Measurements from ENCODE around the gene TM9SF4.

TM9SF4 gene

DNA sequence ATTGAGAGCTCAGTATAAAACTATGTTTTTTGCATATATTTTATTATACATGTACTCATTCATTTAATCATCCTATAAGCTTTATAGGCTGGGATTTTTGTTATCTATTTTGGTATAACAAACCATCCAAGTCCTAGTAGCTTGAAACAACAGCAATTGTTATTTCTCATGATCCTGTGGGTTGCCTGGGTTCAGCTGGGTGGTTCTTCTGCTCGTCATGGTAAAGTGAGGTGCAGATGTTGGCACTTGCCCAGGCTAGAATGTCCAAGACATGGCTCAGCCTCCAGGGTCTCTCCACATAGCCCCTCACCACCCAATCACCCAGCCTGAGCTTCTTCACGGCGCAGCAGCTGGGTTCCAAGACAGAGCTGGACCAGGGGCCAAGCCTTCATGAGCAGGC is 20.8 kb upstream of the TM9SF4 start:
- Histone ChIP-seq H3K9ac (ENCODE audit: low read depth in 1 of 2, low read length in 2 of 2) (no peak overlapping the region), H3K9me3 (ENCODE audit: control insufficient read depth in 2 of 2, low read length in 2 of 2) (no peaks in the 10 kb centered on the region), H3K36me3 (ENCODE audit: control insufficient read depth in 2 of 2, insufficient read depth in 2 of 2, low read length in 2 of 2) (no peaks in the 10 kb centered on the region), H3K27ac (ENCODE audit: low read depth in 2 of 2, low read length in 2 of 2) (no peak overlapping the region), H3K4me3 (ENCODE audit: low read length in 2 of 2) (no peak overlapping the region), H3K4me1 (ENCODE audit: control insufficient read depth in 2 of 2, insufficient read depth in 2 of 2, low read length in 2 of 2) (no peaks in the 10 kb centered on the region), H3K27me3 (ENCODE audit: control insufficient read depth in 2 of 2, insufficient read depth in 2 of 2, low read length in 2 of 2) (peaks cover 0 to 1% of the 10 kb centered on the region in 2 donors)

- no peaks in the 10 kb centered on the region for H3K4me1 ChIP-seq (ENCODE audit: control insufficient read depth in 2 of 2, insufficient read depth in 2 of 2, low read length in 2 of 2)
- H3K9me3 ChIP-seq (ENCODE audit: control insufficient read depth in 2 of 2, low read length in 2 of 2) = no peaks in the 10 kb centered on the region
- H3K9ac ChIP-seq (ENCODE audit: low read depth in 1 of 2, low read length in 2 of 2) = no peak overlapping the region
- H3K36me3 ChIP-seq (ENCODE audit: control insufficient read depth in 2 of 2, insufficient read depth in 2 of 2, low read length in 2 of 2) = no peaks in the 10 kb centered on the region
- no peak overlapping the region for H3K4me3 ChIP-seq (ENCODE audit: low read length in 2 of 2)
- H3K27me3 ChIP-seq (ENCODE audit: control insufficient read depth in 2 of 2, insufficient read depth in 2 of 2, low read length in 2 of 2) = no peaks in the 10 kb centered on the region
- H3K27ac ChIP-seq (ENCODE audit: low read depth in 2 of 2, low read length in 2 of 2) = no peak overlapping the region
These were observed 19.7 kb upstream of the TM9SF4 start for GRCh38 chr20:32089637-32090362.

DNA sequence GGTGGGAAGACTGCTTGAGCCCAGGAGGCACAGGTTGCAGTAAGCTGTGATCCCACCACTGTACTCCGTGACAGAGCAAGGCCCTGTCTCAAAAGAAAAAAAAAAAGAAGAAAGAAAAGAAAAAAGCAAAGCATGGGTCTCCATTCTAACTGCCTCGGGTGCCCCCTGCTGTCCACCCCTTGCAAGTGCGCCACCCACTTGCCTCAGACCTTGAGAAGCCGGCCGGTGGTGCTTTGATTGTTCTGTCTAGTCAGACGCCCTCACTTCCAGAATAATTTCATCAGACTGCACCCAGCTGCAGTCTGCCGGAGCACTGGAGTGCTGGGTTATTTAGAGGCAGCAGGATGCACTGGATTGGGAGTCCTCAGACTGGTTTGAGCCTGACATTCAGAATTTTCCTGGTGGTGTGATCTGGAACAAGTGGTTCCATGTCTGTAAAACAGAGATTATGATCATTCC is 17.6 kb upstream of the TM9SF4 start:
- H3K4me3 ChIP-seq (ENCODE audit: low read length in 2 of 2) = no peak overlapping the region
- no peaks in the 10 kb centered on the region for H3K4me1 ChIP-seq (ENCODE audit: control insufficient read depth in 2 of 2, insufficient read depth in 2 of 2, low read length in 2 of 2)
- H3K27me3 ChIP-seq (ENCODE audit: control insufficient read depth in 2 of 2, insufficient read depth in 2 of 2, low read length in 2 of 2) = no peaks in the 10 kb centered on the region
- no peaks in the 10 kb centered on the region for H3K9me3 ChIP-seq (ENCODE audit: control insufficient read depth in 2 of 2, low read length in 2 of 2)
- no peaks in the 10 kb centered on the region for H3K36me3 ChIP-seq (ENCODE audit: control insufficient read depth in 2 of 2, insufficient read depth in 2 of 2, low read length in 2 of 2)
- no peak overlapping the region for H3K27ac ChIP-seq (ENCODE audit: low read depth in 2 of 2, low read length in 2 of 2)
- no peak overlapping the region for H3K9ac ChIP-seq (ENCODE audit: low read depth in 1 of 2, low read length in 2 of 2)

GRCh38 chr20:32098786-32099185 is 10.7 kb upstream of the TM9SF4 start:
- H3K27ac ChIP-seq (ENCODE audit: low read depth in 2 of 2, low read length in 2 of 2) = no peak overlapping the region
- H3K4me1 ChIP-seq (ENCODE audit: control insufficient read depth in 2 of 2, insufficient read depth in 2 of 2, low read length in 2 of 2) = no peaks in the 10 kb centered on the region
- H3K9me3 ChIP-seq (ENCODE audit: control insufficient read depth in 2 of 2, low read length in 2 of 2) = no peaks in the 10 kb centered on the region
- H3K9ac ChIP-seq (ENCODE audit: low read depth in 1 of 2, low read length in 2 of 2) = no peak overlapping the region
- peaks cover 0 to 5% of the 10 kb centered on the region in 2 donors for H3K27me3 ChIP-seq (ENCODE audit: control insufficient read depth in 2 of 2, insufficient read depth in 2 of 2, low read length in 2 of 2)
- H3K36me3 ChIP-seq (ENCODE audit: control insufficient read depth in 2 of 2, insufficient read depth in 2 of 2, low read length in 2 of 2) = no peaks in the 10 kb centered on the region
- H3K4me3 ChIP-seq (ENCODE audit: low read length in 2 of 2) = no peak overlapping the region

GRCh38 chr20:32108814-32109391 is 611 bp upstream of the TM9SF4 start:
- Histone ChIP-seq H3K4me1 (ENCODE audit: control insufficient read depth in 2 of 2, insufficient read depth in 2 of 2, low read length in 2 of 2) (peaks cover 14 to 33% of the 10 kb centered on the region in 2 donors), H3K27ac (ENCODE audit: low read depth in 2 of 2, low read length in 2 of 2) (peak overlapping the region in 1 of 2 donors; percentile 99), H3K27me3 (ENCODE audit: control insufficient read depth in 2 of 2, insufficient read depth in 2 of 2, low read length in 2 of 2) (no peaks in the 10 kb centered on the region), H3K9ac (ENCODE audit: low read depth in 1 of 2, low read length in 2 of 2) (no peak overlapping the region), H3K36me3 (ENCODE audit: control insufficient read depth in 2 of 2, insufficient read depth in 2 of 2, low read length in 2 of 2) (no peaks in the 10 kb centered on the region), H3K9me3 (ENCODE audit: control insufficient read depth in 2 of 2, low read length in 2 of 2) (no peaks in the 10 kb centered on the region), H3K4me3 (ENCODE audit: low read length in 2 of 2) (peak overlapping the region; percentile 100)

DNA sequence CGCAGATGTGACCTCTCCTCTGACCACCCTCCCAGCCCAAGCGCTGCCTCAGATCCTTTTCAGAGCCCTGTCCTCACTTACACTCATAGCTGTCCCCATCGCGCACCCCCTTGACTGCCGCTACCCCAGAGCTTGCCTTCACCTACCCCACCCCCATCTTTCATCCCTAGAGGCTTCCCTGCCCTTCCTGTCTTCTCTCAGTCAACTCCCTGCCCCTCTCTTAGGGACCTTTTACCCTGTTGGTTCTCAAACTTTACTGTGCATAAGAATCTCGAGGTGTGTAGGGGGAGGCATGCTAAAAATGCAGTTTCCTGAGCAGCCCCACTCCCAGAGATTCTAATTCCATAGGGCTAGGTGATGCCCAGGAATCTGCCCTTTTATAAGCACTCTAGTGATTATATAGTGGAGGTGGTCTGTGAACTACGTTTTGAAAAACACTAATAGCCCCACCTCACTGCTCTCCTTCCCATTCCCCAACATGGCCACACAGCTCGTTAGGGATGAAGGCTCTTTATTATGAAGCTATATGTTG is 725 bp downstream of the TM9SF4 start:
- Histone ChIP-seq H3K4me1 (ENCODE audit: control insufficient read depth in 2 of 2, insufficient read depth in 2 of 2, low read length in 2 of 2) (peaks cover 14 to 33% of the 10 kb centered on the region in 2 donors), H3K9me3 (ENCODE audit: control insufficient read depth in 2 of 2, low read length in 2 of 2) (no peaks in the 10 kb centered on the region), H3K27ac (ENCODE audit: low read depth in 2 of 2, low read length in 2 of 2) (peak overlapping the region; percentile 96 to 99), H3K27me3 (ENCODE audit: control insufficient read depth in 2 of 2, insufficient read depth in 2 of 2, low read length in 2 of 2) (no peaks in the 10 kb centered on the region), H3K4me3 (ENCODE audit: low read length in 2 of 2) (peak overlapping the region; percentile 100), H3K9ac (ENCODE audit: low read depth in 1 of 2, low read length in 2 of 2) (peak overlapping the region; percentile 90 to 100), H3K36me3 (ENCODE audit: control insufficient read depth in 2 of 2, insufficient read depth in 2 of 2, low read length in 2 of 2) (peaks cover 0 to 6% of the 10 kb centered on the region in 2 donors)

DNA sequence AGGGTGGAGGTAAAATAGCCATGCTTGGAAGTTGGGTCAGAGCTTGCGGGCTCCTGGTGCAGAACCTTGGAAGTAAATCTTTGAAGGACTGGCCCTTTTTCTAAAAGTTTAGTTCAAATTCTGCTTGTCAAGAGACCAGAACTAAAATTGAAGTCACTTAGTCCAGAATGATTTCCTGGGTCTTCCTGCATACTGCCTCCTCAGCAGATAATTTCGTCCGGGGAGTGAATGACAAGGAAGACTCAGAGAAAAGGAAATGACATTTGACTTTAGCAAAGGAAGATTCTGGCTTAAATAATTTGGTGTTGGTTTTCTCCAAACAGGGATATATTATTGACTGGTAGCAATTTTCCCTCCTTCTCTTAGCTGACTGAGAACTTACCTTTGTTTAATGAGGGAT is 1.2 kb downstream of the TM9SF4 start:
- Histone ChIP-seq H3K27me3 (ENCODE audit: control insufficient read depth in 2 of 2, insufficient read depth in 2 of 2, low read length in 2 of 2) (no peaks in the 10 kb centered on the region), H3K36me3 (ENCODE audit: control insufficient read depth in 2 of 2, insufficient read depth in 2 of 2, low read length in 2 of 2) (peaks cover 0 to 9% of the 10 kb centered on the region in 2 donors), H3K4me1 (ENCODE audit: control insufficient read depth in 2 of 2, insufficient read depth in 2 of 2, low read length in 2 of 2) (peaks cover 14 to 33% of the 10 kb centered on the region in 2 donors), H3K9ac (ENCODE audit: low read depth in 1 of 2, low read length in 2 of 2) (peak overlapping the region in 1 of 2 donors; percentile 90), H3K27ac (ENCODE audit: low read depth in 2 of 2, low read length in 2 of 2) (peak overlapping the region in 1 of 2 donors; percentile 96), H3K9me3 (ENCODE audit: control insufficient read depth in 2 of 2, low read length in 2 of 2) (no peaks in the 10 kb centered on the region), H3K4me3 (ENCODE audit: low read length in 2 of 2) (peak overlapping the region; percentile 100)

GRCh38 chr20:32111156-32111686 is 1.7 kb downstream of the TM9SF4 start:
- Histone ChIP-seq H3K4me1 (ENCODE audit: control insufficient read depth in 2 of 2, insufficient read depth in 2 of 2, low read length in 2 of 2) (peaks cover 14 to 33% of the 10 kb centered on the region in 2 donors), H3K9ac (ENCODE audit: low read depth in 1 of 2, low read length in 2 of 2) (peak overlapping the region in 1 of 2 donors; percentile 90), H3K36me3 (ENCODE audit: control insufficient read depth in 2 of 2, insufficient read depth in 2 of 2, low read length in 2 of 2) (peaks cover 0 to 9% of the 10 kb centered on the region in 2 donors), H3K9me3 (ENCODE audit: control insufficient read depth in 2 of 2, low read length in 2 of 2) (no peaks in the 10 kb centered on the region), H3K27ac (ENCODE audit: low read depth in 2 of 2, low read length in 2 of 2) (peak overlapping the region in 1 of 2 donors; percentile 96), H3K4me3 (ENCODE audit: low read length in 2 of 2) (peak overlapping the region; percentile 100), H3K27me3 (ENCODE audit: control insufficient read depth in 2 of 2, insufficient read depth in 2 of 2, low read length in 2 of 2) (no peaks in the 10 kb centered on the region)

GRCh38 chr20:32111753-32112152 is 2.2 kb downstream of the TM9SF4 start:
- peaks cover 0 to 9% of the 10 kb centered on the region in 2 donors for H3K36me3 ChIP-seq (ENCODE audit: control insufficient read depth in 2 of 2, insufficient read depth in 2 of 2, low read length in 2 of 2)
- no peak overlapping the region for H3K9ac ChIP-seq (ENCODE audit: low read depth in 1 of 2, low read length in 2 of 2)
- no peaks in the 10 kb centered on the region for H3K9me3 ChIP-seq (ENCODE audit: control insufficient read depth in 2 of 2, low read length in 2 of 2)
- H3K4me1 ChIP-seq (ENCODE audit: control insufficient read depth in 2 of 2, insufficient read depth in 2 of 2, low read length in 2 of 2) = peaks cover 14 to 33% of the 10 kb centered on the region in 2 donors
- no peak overlapping the region for H3K4me3 ChIP-seq (ENCODE audit: low read length in 2 of 2)
- no peaks in the 10 kb centered on the region for H3K27me3 ChIP-seq (ENCODE audit: control insufficient read depth in 2 of 2, insufficient read depth in 2 of 2, low read length in 2 of 2)
- peak overlapping the region in 1 of 2 donors; percentile 96 for H3K27ac ChIP-seq (ENCODE audit: low read depth in 2 of 2, low read length in 2 of 2)

DNA sequence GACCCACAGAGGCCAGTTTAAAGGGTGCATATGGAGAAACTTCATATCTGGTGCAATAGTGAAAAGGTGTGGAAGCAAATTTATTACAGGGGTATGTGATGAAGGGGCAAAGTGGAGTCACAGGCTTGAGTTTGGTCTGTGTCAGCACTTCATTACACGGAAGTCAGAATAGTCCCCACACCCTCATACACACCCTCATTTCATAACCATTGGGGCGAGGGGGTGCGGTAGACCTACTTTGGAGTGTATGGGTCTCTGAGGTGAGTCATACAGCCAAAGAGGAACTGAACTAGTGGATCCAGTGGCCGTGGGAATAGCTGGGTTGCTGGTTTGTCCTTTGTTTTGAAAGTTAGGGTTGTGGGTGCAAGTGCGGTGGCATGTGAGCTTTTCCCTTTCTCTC is 3.3 kb downstream of the TM9SF4 start:
- peaks cover 0 to 9% of the 10 kb centered on the region in 2 donors for H3K36me3 ChIP-seq (ENCODE audit: control insufficient read depth in 2 of 2, insufficient read depth in 2 of 2, low read length in 2 of 2)
- no peaks in the 10 kb centered on the region for H3K9me3 ChIP-seq (ENCODE audit: control insufficient read depth in 2 of 2, low read length in 2 of 2)
- H3K27ac ChIP-seq (ENCODE audit: low read depth in 2 of 2, low read length in 2 of 2) = peak overlapping the region; percentile 32 to 43
- no peak overlapping the region for H3K9ac ChIP-seq (ENCODE audit: low read depth in 1 of 2, low read length in 2 of 2)
- H3K4me1 ChIP-seq (ENCODE audit: control insufficient read depth in 2 of 2, insufficient read depth in 2 of 2, low read length in 2 of 2) = peaks cover 14 to 33% of the 10 kb centered on the region in 2 donors
- no peaks in the 10 kb centered on the region for H3K27me3 ChIP-seq (ENCODE audit: control insufficient read depth in 2 of 2, insufficient read depth in 2 of 2, low read length in 2 of 2)
- no peak overlapping the region for H3K4me3 ChIP-seq (ENCODE audit: low read length in 2 of 2)
